ENCODE results near the gene DCANP1.

GRCh38 chr5:135461481-135462151 lies 14.5 kb upstream of the DCANP1 start:
- no peak for TF ChIP-seq POLR2AphosphoS5 (IDR thresholded peaks at IDR 0.05; ENCODE audit: borderline replicate concordance, low read depth, low read length)
- TF ChIP-seq EZH2 (IDR thresholded peaks at IDR 0.05): no peak
- TF ChIP-seq FOXP2 (optimal IDR thresholded peaks at IDR 0.05; ENCODE audit: control extremely low read depth, extremely low read length, insufficient read depth): no peak
